Upper lobe of right lung (tissue), 1 donor: Measurements from ENCODE around the gene SPATA17. TPM values are rescaled to one million over a fixed set of nuclear protein-coding genes. Genes with fewer than 3 reads are reported as not detected.
"Not testable (repeated sequence)": the region's sequence is repeated elsewhere in the genome, so short reads cannot be mapped to it uniquely, and the experiment has no call there.

ENCODE experiments used
- ATAC-seq: fragments of 200-7000 bp; cut with Tn5 transposase; one replicate; pipeline ENCODE4 v1.9.1; 2020; ENCODE audit warnings: mild to moderate bottlenecking, moderate library complexity
- DNase-seq: peaks from one replicate; pipeline ENCODE4 v3.0.0-alpha.2; 2020
- H3K27ac ChIP-seq: fragments of 200-600 bp; one replicate; pipeline ENCODE4 v1.8.0; 2022
- H3K27me3 ChIP-seq: fragments of 200-600 bp; one replicate; pipeline ENCODE4 v1.8.0; 2022; ENCODE audit warnings: mild to moderate bottlenecking
- H3K36me3 ChIP-seq: fragments of 200-600 bp; one replicate; pipeline ENCODE4 v1.8.0; 2022
- H3K4me1 ChIP-seq: fragments of 200-600 bp; one replicate; pipeline ENCODE4 v1.8.0; 2022
- H3K4me3 ChIP-seq: fragments of 200-600 bp; one replicate; pipeline ENCODE4 v1.8.0; 2022; ENCODE audit warnings: mild to moderate bottlenecking
- H3K9me3 ChIP-seq: fragments of 200-600 bp; one replicate; pipeline ENCODE4 v1.8.0; 2022
- CTCF ChIP-seq: fragments of 200-600 bp; IDR thresholded peaks from one replicate; pipeline ENCODE4 v1.8.0; 2022; ENCODE audit warnings: antibody characterized with exemption
- intact Hi-C: fragments of 100-400 bp; cut with DNase I; formaldehyde crosslinking; loops from one replicate; pipeline ENCODE4 v1.11.0; 2022
- long read RNA-seq: library from polyadenylated mRNA; unstranded; transcript quantifications from one replicate; pipeline ENCODE4 v2.0.0, GENCODE V29; 2021
- total RNA-seq: library from RNA; stranded (reverse); fragmentation: NEBNext Ultra II Directional; extraction: Animal tissue kit (Norgen Biotek cat#: 25700); gene quantifications from one replicate; pipeline ENCODE4 v1.2.1, GENCODE V29; 2021
- donor health status: DM: no; HTN: yes; CAD: no; lungs with severe emphysema.

The SPATA17 gene
- 0.26 TPM for total RNA-seq
- long read RNA-seq = 0 reads

GRCh38 chr1:217630711-217631591 is at the start of gene SPATA17, which contains the start of gene GPATCH2:
SPATA17 (plus strand) TSS chr1:217631344; CDS start chr1:217631379, 35 bp downstream.
GPATCH2 (minus strand) TSS chr1:217631090; CDS start chr1:217630971, 119 bp downstream.
- peak; percentile 25 for TF ChIP-seq CTCF
- Histone ChIP-seq H3K4me1 (peaks cover 14% of the 10 kb centered on the region), H3K4me3 (peak within 1 kb of the TSS; percentile 80), H3K27me3 (no peaks in the 10 kb centered on the region), H3K36me3 (no peaks in the 10 kb centered on the region), H3K27ac (peak within 1 kb of the TSS; percentile 98), H3K9me3 (no peaks in the 10 kb centered on the region)
- DNase-seq (peak; percentile 89), ATAC-seq (peak; percentile 96)
- intact Hi-C loops = no loop called here

- H3K36me3 ChIP-seq, H3K4me3 ChIP-seq, ATAC-seq, H3K9me3 ChIP-seq, intact Hi-C loops, H3K27ac ChIP-seq, H3K27me3 ChIP-seq, H3K4me1 ChIP-seq, DNase-seq: not testable (repeated sequence)
These were observed 46.8 kb upstream of the SPATA17 start for GRCh38 chr1:217584286-217584811.

- no peak for TF ChIP-seq CTCF
- Histone ChIP-seq H3K4me3 (no peak overlapping the region), H3K9me3 (no peaks in the 10 kb centered on the region), H3K36me3 (no peaks in the 10 kb centered on the region), H3K4me1 (no peaks in the 10 kb centered on the region), H3K27ac (no peak overlapping the region), H3K27me3 (no peaks in the 10 kb centered on the region)
- peak; percentile 57 for ATAC-seq
- intact Hi-C loops = no loop called here
- DNase-seq = no peak
These were observed 45.6 kb upstream of the SPATA17 start for GRCh38 chr1:217585577-217585976.

- DNase-seq (no peak), ATAC-seq (no peak)
- no peaks in the 10 kb centered on the region for H3K9me3 ChIP-seq
- H3K36me3 ChIP-seq = no peaks in the 10 kb centered on the region
- H3K4me3 ChIP-seq = no peak overlapping the region
- intact Hi-C loops = no loop called here
- H3K27ac ChIP-seq = no peak overlapping the region
- H3K27me3 ChIP-seq = no peaks in the 10 kb centered on the region
- no peak for TF ChIP-seq CTCF
- no peaks in the 10 kb centered on the region for H3K4me1 ChIP-seq
These were observed 44.6 kb upstream of the SPATA17 start for GRCh38 chr1:217586586-217586985.

GRCh38 chr1:217590598-217590997 is 40.5 kb upstream of the SPATA17 start:
- intact Hi-C loops = no loop called here
- Histone ChIP-seq H3K27me3 (no peaks in the 10 kb centered on the region), H3K4me1 (no peaks in the 10 kb centered on the region), H3K9me3 (no peaks in the 10 kb centered on the region), H3K4me3 (no peak overlapping the region), H3K36me3 (no peaks in the 10 kb centered on the region), H3K27ac (no peak overlapping the region)
- ATAC-seq (no peak), DNase-seq (no peak)
- TF ChIP-seq CTCF = no peak

GRCh38 chr1:217599154-217599553 is 32.0 kb upstream of the SPATA17 start:
- intact Hi-C loops = no loop called here
- no peak overlapping the region for H3K27ac ChIP-seq
- no peak for TF ChIP-seq CTCF
- H3K4me3 ChIP-seq = no peak overlapping the region
- H3K4me1 ChIP-seq = no peaks in the 10 kb centered on the region
- H3K9me3 ChIP-seq = no peaks in the 10 kb centered on the region
- no peaks in the 10 kb centered on the region for H3K27me3 ChIP-seq
- DNase-seq (no peak), ATAC-seq (no peak)
- H3K36me3 ChIP-seq = no peaks in the 10 kb centered on the region
